Thoracic aorta (tissue), 2 donors: ENCODE data around the gene MAPK8IP2. TPM values are rescaled to one million over a fixed set of nuclear protein-coding genes. Genes with fewer than 3 reads are reported as not detected.
"Not testable (repeated sequence)": the region's sequence is repeated elsewhere in the genome, so short reads cannot be mapped to it uniquely, and the experiment has no call there.

ENCODE experiments used
- ATAC-seq: fragments of 150-250 bp; one replicate; pipeline ENCODE4 v1.8.0; 2017; ENCODE audit warnings: low read depth; ENCODE audit not compliant: insufficient number of reproducible peaks, low FRiP score
- DNase-seq: peaks from one replicate; pipeline ENCODE4 v3.0.0-alpha.2; 2020; ENCODE audit warnings: low spot score
- H3K27ac ChIP-seq, 2 donors: fragments of 200-600 bp; sonication (generic); 1 replicate in 1 of 2; 2 replicates in 1 of 2; pipeline ENCODE4 v1.5.1; 2016; ENCODE audit warnings: mild to moderate bottlenecking in 2 of 2, moderate library complexity in 2 of 2
- H3K27me3 ChIP-seq: fragments of 200-600 bp; sonication (generic); replicated peaks from 2 replicates; pipeline ENCODE4 v1.6.0; 2016; ENCODE audit warnings: mild to moderate bottlenecking; ENCODE audit not compliant: insufficient read depth
- H3K36me3 ChIP-seq: fragments of 200-600 bp; sonication (generic); one replicate; pipeline ENCODE4 v1.5.1; 2016
- H3K4me1 ChIP-seq, 2 donors: fragments of 200-600 bp; sonication (generic); 1 replicate in 1 of 2; 2 replicates in 1 of 2; pipeline versions ENCODE4 v1.5.1 to v1.6.0; 2016; ENCODE audit warnings: low read depth in 2 of 2, mild to moderate bottlenecking in 1 of 2; ENCODE audit not compliant: control insufficient read depth in 1 of 2
- H3K4me3 ChIP-seq: fragments of 200-600 bp; sonication (generic); 2 replicates; pipeline ENCODE4 v1.5.1; 2016; ENCODE audit warnings: mild to moderate bottlenecking
- H3K9me3 ChIP-seq: fragments of 200-600 bp; sonication (generic); 2 replicates; pipeline ENCODE4 v1.5.1; 2016
- total RNA-seq, 2 donors: library from RNA; depleted of rRNA; stranded (reverse); fragments of >200 nt; gene quantifications; one replicate each; pipeline versions ENCODE4 v1.1.0 to v1.2.3, GENCODE V29; 2016
- TF ChIP-seq, protein P1 (sequence below): fragments of 200-600 bp; sonication (generic); IDR thresholded peaks from one replicate; pipeline ENCODE4 v1.5.1; 2019; ENCODE audit warnings: antibody characterized with exemption

MAPK8IP2 gene
- total RNA-seq, 2 donors from 2014 or later: 0.41 to 0.92 TPM

- no peaks in the 10 kb centered on the region for H3K36me3 ChIP-seq
- no peaks in the 10 kb centered on the region for H3K4me1 ChIP-seq
- H3K4me3 ChIP-seq: no peak overlapping the region
- no peak for DNase-seq
- ATAC-seq: no peak
- no peaks in the 10 kb centered on the region for H3K9me3 ChIP-seq
- TF ChIP-seq, protein P1, sequence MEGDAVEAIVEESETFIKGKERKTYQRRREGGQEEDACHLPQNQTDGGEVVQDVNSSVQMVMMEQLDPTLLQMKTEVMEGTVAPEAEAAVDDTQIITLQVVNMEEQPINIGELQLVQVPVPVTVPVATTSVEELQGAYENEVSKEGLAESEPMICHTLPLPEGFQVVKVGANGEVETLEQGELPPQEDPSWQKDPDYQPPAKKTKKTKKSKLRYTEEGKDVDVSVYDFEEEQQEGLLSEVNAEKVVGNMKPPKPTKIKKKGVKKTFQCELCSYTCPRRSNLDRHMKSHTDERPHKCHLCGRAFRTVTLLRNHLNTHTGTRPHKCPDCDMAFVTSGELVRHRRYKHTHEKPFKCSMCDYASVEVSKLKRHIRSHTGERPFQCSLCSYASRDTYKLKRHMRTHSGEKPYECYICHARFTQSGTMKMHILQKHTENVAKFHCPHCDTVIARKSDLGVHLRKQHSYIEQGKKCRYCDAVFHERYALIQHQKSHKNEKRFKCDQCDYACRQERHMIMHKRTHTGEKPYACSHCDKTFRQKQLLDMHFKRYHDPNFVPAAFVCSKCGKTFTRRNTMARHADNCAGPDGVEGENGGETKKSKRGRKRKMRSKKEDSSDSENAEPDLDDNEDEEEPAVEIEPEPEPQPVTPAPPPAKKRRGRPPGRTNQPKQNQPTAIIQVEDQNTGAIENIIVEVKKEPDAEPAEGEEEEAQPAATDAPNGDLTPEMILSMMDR: no peak
- H3K27ac ChIP-seq: no peak overlapping the region
- H3K27me3 ChIP-seq: peaks cover 4% of the 10 kb centered on the region
Observed at GRCh38 chr22:50612168-50612527, 11.6 kb downstream of the MAPK8IP2 start.

- Histone ChIP-seq H3K27me3 (peaks cover 4% of the 10 kb centered on the region), H3K36me3 (no peaks in the 10 kb centered on the region), H3K27ac (no peak overlapping the region), H3K4me3 (no peak overlapping the region), H3K9me3 (no peaks in the 10 kb centered on the region), H3K4me1 (no peaks in the 10 kb centered on the region)
- TF ChIP-seq, protein P1: no peak
- DNase-seq: no peak
- no peak for ATAC-seq
Observed at GRCh38 chr22:50612528-50613221, 12.1 kb downstream of the MAPK8IP2 start.

DNA sequence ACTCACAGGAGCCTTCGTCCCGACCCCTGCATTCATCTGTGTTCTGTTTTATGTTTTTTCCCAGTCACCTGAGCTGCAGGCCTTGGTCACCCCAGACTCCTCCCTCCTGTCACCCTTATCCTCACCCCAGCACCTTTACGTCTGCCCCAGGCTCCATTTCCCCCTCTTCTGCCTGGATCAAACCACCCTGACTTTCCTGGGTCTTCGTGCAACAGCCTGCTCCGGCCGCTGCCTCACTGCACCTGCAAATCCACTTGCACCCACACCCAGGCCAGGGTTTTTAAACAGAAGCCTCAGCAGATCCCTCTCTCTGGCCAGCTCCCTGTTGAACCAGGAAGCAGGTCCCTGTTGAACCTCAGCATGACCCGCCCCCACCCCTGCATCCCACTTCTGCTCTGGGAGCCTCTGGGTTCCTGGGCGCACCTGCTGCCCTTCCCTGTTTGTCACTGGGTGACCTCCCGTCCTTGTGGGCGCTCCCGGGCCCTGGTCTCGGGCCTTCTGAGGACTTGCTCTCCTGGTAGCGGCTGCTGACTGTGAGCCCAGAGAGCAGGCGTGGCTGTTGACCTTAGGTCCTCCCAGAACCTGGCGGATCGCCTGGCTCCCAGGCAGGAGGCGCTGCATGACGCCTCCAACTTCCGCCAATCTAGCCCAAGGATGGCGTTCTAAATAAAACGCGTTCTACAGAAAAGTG lies 12.8 kb downstream of the MAPK8IP2 start:
- no peak for ATAC-seq
- Histone ChIP-seq H3K4me1 (no peaks in the 10 kb centered on the region), H3K4me3 (no peak overlapping the region), H3K27ac (no peak overlapping the region), H3K27me3 (peaks cover 4% of the 10 kb centered on the region), H3K9me3 (no peaks in the 10 kb centered on the region), H3K36me3 (no peaks in the 10 kb centered on the region)
- no peak for DNase-seq
- TF ChIP-seq, protein P1: no peak

DNA sequence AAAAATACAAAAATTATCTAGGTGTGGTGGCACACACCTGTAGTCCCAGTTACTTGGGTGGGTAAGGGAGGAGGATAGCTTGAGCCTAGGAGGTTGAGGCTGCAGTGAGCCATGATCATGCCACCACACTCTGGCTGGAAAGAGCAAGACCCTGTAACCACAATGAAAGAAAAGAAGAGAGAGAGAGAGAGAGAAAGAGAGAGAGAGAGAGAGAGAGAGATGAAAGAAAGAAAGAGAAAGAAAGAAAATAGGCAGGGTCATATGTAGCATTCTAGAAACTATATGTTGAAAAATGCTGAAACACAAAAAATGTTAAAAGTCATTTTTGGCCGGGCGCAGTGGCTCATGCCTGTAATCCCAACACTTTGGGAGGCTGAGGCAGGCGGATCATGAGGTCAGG lies 13.7 kb downstream of the MAPK8IP2 start:
- DNase-seq, H3K36me3 ChIP-seq, H3K4me1 ChIP-seq, H3K9me3 ChIP-seq, H3K27me3 ChIP-seq, H3K4me3 ChIP-seq, ATAC-seq, H3K27ac ChIP-seq: not testable (repeated sequence)

DNA sequence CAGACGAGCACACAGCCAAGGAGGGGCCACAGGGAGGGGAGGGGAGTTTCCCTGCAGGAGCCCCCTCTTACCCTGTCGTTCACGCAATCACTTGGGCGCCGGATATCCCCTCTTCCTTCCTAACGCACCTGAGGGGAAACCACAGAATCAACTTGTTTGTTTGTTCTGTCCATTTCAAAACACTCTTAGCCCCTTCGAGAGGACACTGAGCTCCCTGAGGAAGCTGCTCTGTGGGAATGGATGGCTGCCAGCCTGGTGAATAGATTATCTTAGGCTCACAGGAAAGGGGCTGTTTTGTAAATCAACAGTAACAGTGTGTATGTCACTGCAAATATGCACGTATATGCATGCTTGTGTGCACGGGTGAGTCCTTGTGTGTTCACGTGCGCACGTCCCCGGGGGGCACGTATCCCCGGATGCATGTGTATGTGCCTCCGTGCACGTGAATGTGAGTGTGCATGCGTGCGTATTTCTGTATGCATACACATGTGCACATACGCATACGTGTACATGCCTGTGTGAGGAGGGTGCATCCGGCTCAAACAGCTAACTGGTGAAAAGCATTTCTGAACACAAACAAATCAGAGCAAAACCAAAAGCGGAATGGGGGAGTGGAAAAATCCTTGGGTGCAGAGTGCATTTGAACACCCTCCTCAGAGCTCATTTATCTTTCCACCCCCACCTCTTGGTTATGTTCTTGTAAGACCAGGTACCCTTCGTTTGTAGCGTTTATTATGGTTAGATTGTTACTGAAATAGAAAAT lies 20.2 kb downstream of the MAPK8IP2 start:
- Histone ChIP-seq H3K27me3 (no peaks in the 10 kb centered on the region), H3K27ac (no peak overlapping the region), H3K36me3 (no peaks in the 10 kb centered on the region), H3K4me1 (peaks cover 6 to 19% of the 10 kb centered on the region in 2 donors), H3K9me3 (no peaks in the 10 kb centered on the region), H3K4me3 (peak overlapping the region; percentile 54)
- ATAC-seq (peak; percentile 30), DNase-seq (no peak)
- TF ChIP-seq, protein P1: no peak
